NCI-H2107 treated with DMSO at 0.1 percent for 48 hours (cell line): ENCODE results near the gene TP53RK.
"Not testable (repeated sequence)": the region's sequence is repeated elsewhere in the genome, so short reads cannot be mapped to it uniquely, and the experiment has no call there.

Experiments used
- DNase-seq: peaks from one replicate; lab custom pipeline; 2025; ENCODE audit not compliant: unreplicated experiment; lab: John Stamatoyannopoulos, UW

Gene TP53RK

GRCh38 chr20:46683939-46684750 is 5.1 kb downstream of the TP53RK start:
- no peak for DNase-seq

GRCh38 chr20:46683668-46683938 is 5.6 kb downstream of the TP53RK start:
- DNase-seq = no peak

- DNase-seq = no peak
These were observed 6.1 kb downstream of the TP53RK start for GRCh38 chr20:46683011-46683667.

GRCh38 chr20:46682063-46682821 is 7.0 kb downstream of the TP53RK start:
- DNase-seq = no peak

GRCh38 chr20:46681032-46681854 is 8.0 kb downstream of the TP53RK start:
- DNase-seq = peak; percentile 48

GRCh38 chr20:46680684-46681031 is 8.6 kb downstream of the TP53RK start:
- DNase-seq = no peak

- no peak for DNase-seq
These were observed 10.7 kb downstream of the TP53RK start for GRCh38 chr20:46678516-46678915.

- no peak for DNase-seq
These were observed 11.6 kb downstream of the TP53RK start for GRCh38 chr20:46677608-46678007.

- DNase-seq = not testable (repeated sequence)
These were observed 12.5 kb downstream of the TP53RK start for GRCh38 chr20:46676649-46677316.

GRCh38 chr20:46674253-46675083 is 14.8 kb downstream of the TP53RK start:
- no peak for DNase-seq

- DNase-seq = no peak
These were observed 15.6 kb downstream of the TP53RK start for GRCh38 chr20:46673394-46674252.

GRCh38 chr20:46672543-46673148 is 16.6 kb downstream of the TP53RK start:
- DNase-seq = no peak

GRCh38 chr20:46671866-46672542 is 17.2 kb downstream of the TP53RK start:
- DNase-seq = no peak

GRCh38 chr20:46670585-46671584 is 18.4 kb downstream of the TP53RK start:
- no peak for DNase-seq

GRCh38 chr20:46670228-46670584 is 19.0 kb downstream of the TP53RK start:
- no peak for DNase-seq

- DNase-seq = no peak
These were observed 22.3 kb downstream of the TP53RK start for GRCh38 chr20:46666818-46667515.
